HG03025 (cell line): ENCODE data around the gene SLC5A10.
"Not testable (repeated sequence)": the region's sequence is repeated elsewhere in the genome, so short reads cannot be mapped to it uniquely, and the experiment has no call there.

ENCODE experiments used
- ATAC-seq: cut with Tn5 transposase; IDR thresholded peaks from one replicate; pipeline ENCODE4 v1.9.1; 2021; ENCODE audit warnings: mild to moderate bottlenecking, moderate library complexity; ENCODE audit not compliant: unreplicated experiment, low FRiP score

Gene SLC5A10

DNA sequence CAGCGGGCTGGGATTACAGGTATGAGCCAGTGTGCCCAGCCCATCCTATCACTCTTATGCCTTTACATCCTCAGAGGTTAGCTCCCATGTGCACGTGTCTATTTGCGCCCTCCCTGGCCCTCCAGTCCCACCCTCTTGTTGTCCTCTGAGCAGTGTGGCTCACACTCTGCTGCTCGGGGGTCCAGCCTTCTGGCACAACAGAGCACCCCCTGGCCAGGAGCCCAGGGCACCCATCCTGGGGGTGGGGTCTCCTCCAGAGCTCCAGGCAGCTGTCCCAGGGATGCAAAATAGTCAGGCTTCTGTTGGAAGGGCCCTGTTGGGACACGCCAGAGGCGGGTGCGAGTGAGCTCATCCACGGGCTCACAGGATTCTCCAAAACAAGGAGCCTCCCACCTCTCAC lies 64.3 kb downstream of the SLC5A10 start:
- ATAC-seq = no peak

DNA sequence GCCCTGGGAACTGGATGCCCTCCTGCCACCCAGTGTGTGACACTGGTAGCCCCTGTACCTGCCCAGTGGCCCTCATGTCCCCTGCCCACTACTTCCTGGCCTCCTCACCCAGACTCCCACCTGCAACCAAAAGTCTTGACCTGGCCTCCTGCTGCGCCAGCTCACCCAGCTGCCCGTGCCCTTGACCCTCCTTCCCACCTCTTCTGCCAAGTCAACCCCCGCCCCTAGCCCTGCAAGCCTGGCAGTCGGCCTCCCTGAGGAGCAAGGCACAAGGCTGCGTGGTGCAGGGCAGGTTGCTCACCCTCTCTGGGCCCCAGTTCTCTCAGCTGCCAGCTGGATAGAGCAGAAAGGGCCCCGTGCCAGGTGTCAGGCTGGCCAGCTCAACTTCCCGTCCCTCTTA lies 64.9 kb downstream of the SLC5A10 start:
- ATAC-seq = no peak

DNA sequence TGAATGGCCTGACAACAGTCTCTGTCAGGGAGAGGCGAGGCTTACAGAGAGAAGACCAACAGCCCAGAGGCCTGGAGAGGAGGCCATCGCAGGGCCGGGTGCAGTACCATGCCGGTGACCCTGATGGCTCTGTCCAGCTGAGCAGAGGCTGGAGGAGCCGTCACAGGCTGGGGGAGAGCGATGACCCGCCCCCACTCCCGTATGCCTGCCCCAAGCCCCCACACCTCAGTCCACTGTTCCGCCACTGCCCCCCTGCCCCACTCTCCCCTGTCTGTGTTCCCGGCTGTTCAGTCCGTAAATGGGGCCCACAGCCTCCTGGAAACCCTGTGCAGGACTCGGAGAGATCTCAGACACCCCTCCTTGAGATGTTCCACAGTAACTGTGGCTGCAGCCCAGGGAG lies 65.4 kb downstream of the SLC5A10 start:
- no peak for ATAC-seq

DNA sequence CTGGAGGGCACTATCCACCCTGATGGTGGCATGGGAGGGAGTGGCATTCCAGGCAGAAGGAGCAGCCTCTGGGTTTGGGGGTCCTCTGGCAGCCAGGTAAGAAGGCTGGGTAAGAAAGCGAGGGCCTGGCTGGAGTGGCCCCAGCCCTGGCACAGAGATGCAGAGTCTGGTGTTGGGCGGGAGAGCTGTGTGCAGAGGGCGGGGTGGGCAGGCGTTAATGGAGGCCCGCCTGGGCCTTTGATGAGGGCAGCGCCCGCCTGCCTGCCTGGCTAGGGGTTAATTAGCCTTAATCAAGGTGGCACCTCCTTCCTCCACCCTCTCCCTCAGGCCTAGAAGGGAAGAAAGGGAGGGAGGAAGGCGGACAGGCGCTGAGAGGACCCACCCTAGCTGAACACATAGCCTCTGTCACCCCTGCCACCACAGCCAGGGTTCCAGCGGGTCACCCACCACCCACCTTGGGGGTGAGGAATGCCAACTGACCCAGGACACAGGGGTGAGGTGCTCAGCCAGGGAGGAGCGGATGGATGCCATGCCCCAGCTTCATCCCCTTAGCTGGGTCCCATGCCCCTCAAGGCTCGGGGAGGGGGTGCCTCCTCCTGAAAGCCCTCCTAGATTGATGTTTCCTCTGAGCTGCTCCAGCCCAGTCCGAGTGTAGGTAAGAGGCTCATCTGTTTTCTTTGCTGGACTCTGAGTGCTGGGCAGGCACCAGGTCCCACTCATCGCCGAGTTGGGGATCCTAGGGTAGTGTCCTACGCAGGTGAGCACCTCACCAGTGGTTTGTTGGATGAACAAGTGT lies 66.0 kb downstream of the SLC5A10 start:
- no peak for ATAC-seq

DNA sequence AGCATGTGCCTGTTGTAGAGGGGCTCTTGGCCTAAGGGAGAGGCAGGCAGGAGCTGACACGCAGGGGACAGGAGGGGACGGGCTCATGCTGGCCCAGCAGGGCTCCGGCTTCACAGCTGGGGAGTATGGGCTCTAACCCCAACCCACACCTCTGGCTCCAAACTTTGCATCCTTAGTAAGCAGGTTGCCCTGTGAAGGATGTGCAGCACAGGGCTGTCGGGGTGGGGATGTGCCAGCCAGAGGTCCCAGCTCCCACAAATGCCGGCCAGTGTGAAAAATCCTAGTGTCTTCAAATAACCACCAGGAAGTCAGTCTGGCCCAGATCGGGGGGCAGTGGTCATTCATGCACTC lies 66.6 kb downstream of the SLC5A10 start:
- ATAC-seq = no peak

DNA sequence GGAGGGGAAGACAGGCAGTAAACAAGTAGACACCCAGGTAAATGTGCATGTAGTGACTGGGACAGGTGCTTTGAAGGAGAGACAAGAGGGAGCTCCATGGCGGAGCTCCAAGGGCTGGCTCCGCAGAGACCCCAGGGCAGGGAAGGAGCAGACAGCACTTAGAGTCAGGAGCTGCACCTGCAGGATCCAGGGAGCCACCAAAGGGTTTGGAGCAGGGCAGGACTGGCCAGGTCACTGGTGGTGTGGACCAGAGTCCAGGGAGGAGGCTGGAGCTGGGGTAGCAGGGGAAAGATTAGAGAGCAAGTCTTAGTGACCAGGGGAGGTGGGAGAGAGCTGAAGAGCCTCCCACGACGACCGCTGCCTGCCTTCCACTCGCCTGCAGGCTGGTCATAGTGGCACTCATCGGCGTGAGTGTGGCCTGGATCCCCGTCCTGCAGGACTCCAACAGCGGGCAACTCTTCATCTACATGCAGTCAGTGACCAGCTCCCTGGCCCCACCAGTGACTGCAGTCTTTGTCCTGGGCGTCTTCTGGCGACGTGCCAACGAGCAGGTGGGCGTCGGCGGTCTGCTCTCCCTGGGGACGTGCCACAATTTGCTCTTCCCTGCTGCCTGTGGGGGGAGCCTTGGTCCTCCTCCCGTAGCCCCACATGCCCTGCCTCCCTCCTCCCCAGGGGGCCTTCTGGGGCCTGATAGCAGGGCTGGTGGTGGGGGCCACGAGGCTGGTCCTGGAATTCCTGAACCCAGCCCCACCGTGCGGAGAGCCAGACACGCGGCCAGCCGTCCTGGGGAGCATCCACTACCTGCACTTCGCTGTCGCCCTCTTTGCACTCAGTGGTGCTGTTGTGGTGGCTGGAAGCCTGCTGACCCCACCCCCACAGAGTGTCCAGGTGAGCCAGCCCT lies 67.3 kb downstream of the SLC5A10 start:
- ATAC-seq = no peak

DNA sequence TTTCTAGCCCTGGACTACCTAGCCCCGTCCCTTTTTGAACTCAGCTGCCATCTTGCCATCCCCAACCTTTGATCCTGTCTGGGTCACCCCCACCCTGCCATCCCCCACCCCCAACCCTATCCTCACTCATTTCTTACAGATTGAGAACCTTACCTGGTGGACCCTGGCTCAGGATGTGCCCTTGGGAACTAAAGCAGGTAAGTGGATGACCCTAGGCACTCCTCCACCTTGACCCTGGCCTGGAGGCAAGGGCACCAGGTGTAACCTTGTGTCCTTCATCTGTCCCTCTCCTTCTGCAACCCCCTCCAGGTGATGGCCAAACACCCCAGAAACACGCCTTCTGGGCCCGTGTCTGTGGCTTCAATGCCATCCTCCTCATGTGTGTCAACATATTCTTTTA lies 68.1 kb downstream of the SLC5A10 start:
- ATAC-seq = no peak

DNA sequence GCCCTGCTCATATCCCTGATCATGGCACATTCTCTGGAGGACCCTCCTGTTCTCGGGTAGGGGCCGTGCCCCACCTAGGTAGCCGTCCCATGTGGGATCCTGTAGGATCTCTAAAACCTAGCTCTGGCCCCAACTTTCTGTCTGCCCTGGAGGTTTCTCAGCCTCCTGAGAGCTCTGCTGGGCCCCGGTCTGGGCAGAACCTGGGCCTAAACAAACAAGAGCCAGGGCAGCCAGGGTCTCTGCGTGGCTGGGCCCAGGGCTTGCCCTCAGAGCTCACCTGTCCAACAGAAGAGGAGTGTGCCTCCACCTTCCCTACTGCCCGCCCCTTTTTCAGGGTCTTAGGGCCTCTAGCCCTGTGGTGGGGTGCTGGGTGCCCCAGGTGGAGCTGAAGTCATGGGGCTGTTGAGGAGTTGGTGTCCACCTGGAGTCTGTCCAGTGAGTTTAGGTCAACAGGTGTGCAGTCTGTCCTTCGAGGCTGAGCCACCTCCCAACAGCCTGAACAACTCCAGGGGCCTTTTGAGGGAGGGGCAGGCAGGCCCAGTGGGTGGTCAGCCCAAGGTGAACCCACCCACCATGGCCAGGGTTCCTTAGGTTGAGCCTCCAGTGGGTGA lies 69.2 kb downstream of the SLC5A10 start:
- not testable (repeated sequence) for ATAC-seq

DNA sequence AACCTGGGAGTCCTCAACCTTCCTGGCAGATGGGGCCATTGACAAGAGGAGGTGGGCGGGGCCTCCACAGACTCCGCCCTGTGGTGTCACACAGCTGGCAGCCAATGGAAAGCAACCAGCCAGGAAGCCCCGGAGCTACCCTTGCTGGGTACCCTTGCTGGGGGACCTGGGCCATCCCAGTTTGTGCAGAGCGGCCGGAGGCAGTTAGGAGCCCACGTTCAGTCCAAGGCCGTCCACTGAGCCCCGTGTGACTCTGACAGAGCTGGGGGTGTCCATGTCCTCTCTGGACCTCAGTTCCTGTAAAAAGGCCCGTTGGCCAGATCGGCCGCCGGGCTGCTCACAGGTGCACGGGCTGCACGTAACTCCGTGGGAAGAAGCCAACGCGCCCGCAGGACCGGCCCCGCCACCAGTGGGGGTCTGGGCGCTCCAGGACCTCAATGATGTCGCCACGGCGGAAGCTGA lies 69.7 kb downstream of the SLC5A10 start:
- no peak for ATAC-seq

DNA sequence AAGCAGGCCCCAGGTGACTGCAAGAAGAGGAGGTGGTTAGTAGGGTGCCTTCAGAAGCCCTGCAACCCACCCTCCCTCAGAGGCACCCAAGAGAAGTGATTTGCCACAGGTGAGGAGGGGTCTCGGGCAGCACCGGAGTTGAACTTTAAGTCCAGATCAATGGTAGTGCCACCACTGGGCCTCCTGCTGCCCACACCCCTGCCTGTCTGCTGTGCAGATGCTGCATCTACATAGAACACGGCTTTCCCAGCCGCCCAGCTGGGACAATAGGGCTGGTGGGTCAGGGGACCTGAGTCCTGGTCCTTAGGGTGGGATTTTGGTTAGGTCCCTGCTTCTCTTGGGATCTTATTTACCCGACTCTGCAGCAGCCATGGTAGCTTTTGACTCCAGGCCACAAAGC lies 70.2 kb downstream of the SLC5A10 start:
- no peak for ATAC-seq

DNA sequence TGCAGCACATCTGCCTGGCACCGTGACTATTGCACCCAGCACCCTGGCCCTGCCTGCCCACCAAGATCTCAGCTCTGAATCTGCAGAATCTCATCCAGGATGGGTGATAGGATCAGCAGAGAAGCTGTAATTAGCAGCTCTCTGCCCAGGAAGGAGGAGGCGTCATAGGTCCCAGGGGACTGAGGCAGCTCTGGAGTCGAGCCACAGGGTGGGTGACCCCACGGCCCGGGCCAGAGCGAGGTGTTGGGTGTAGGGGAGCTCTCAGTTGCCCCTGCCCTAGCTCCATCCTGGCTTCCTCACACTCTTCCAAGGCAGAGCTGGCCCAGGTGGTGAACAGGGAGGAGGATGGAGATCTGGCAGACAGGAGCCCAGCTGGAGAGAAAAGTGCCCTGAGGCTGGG lies 70.8 kb downstream of the SLC5A10 start:
- ATAC-seq = no peak

DNA sequence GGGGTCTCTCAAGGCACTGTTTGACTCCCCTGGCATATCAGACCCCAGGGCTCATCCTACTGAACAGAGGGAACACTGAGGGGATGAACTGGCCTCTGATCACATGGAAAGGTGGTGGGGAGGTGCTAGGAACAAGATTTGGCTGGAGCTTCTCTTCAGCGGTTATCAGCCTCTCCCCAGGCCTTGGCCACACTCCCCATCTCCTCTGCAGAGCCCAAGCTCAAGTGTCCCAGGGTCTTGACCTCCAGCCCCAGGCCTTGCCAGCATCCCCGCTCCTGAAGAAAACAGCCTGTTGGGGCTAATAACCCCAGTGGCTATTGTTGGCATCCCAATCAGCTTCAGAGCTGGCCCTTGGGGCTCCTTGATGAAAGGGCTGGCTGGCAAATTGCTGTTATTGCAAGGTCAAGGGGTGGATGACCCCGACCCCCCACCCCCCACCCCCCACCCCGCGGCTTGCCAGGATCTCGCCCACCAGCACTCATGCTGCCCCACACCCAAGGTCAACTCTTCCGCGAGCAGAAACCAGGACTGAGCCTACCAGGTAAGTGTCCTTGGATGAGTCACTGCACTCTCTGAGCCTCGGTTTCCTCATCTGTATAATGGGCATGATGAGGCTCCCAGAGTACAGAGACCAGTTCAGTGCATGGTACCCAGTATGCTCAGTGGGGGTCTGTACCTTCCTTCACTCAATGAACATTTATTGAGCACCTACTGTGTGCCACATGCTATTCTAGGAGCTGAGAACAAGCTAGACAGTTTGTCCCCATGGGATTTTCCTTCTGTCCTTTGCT lies 71.4 kb downstream of the SLC5A10 start:
- no peak for ATAC-seq

DNA sequence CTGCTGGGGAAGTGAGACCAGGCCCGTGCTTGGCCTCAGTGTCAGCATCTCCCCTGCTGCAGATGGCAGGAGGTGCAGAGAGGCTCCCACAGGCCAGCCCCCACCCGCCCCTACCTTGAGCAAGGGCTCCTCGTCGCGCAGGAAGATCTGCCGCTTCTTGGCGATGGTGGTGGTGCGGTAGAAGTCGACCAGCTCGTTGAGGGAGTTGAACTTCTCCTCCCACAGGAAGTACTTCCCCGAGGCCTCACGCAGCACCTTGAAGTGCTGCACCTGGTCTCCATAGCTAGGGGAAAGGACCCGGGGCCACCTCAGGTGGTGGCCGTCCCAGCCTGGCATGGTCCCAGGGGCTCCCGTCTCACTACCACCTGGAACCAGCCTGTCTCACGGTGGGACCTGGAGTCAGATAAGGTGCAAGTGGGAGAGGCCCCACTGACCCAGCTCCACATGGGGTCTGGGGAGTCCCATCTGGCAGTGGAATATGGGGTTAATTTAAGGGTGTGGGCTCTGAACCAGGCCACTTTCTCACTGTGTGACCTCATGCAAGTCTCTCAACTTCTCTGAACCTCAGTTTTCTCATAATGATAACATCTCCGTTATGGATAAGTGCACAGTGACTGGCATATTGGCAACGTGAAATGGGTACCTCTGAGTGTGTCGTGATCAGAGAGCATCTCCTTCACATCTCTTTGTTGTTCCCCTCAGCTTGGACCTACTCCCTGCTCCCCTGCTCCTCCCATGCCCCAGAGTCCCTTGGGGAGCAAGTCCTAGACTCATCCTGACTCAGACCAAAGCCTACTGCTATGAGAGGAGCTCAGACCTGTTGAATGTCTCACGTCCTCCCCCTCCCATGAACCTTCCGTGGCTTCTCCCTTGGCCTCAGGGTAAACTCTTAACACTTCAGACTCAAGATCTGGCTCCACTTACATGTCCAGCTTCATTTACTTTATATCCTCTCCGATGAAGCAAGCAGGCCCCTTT lies 72.4 kb downstream of the SLC5A10 start:
- ATAC-seq = no peak

DNA sequence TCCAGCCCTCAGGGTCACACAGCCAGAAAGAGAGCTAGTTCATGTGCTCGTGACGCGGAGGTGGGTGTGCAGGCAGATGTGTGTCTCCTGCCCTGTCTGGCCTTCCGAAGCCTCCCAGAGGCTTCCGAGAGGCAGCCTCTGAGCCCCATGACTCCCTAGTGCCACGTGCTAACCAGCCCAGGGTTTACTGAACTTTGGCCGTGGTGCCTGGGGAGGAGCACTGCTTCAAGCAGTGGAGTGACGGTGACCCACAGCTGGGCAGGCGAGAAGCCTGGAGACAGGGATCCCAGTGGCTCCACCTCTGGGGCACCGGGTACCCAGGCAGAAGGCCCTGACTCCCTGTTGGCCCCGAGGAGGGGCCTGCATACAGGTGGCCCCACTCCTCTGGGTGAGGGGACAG lies 76.7 kb downstream of the SLC5A10 start:
- ATAC-seq = not testable (repeated sequence)

DNA sequence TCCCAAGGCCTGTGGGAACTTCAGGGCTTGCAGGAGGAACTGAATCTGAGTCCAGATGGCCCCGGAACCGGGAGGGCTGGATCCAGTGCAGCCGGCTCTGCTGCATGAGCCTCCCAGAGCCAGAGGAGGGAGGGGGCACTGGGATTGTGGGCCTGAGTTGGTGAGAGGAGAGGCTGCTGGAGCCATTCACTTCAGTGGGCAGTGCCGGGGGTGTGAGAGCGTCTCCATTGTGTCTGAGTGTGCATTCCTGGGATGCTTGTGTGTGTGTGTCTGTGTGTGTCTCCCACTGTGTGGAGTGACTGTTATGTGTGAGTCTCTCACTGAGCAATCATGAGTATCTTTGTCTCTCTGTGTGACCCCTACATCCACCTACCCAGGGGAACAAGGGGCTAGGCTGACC lies 77.8 kb downstream of the SLC5A10 start:
- ATAC-seq = not testable (repeated sequence)

DNA sequence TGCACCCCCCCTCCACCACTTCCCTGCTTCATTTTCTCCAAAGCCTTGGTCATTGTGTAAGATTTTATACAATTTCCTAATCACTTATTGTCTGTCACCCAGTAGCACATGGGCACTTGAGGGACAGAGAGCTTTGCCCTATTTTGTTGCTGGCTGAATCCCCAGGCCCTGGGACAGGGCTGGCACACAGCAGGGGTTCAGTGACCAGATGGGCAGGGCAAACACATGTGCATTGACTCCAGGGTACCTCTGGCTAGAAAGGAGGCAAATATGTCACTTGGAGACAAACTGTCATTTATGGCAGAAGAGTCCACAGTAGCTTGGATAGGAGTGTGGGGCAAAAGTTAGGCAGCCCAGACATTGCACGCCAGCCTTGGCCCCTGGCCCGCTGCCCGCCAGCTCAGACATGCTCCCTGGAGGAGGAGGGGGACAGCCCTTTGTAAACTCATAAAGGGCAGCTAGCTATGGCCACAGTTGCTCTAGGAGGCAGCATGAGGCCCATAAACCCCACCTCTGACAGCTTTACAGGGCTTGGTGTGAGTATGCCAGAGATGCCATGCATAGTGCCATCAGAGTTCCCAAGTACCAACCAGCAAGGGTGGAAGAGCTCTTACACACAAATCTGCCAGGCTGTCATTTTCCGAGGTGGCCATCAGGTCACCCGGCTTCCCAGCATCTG lies 78.9 kb downstream of the SLC5A10 start:
- ATAC-seq = not testable (repeated sequence)

DNA sequence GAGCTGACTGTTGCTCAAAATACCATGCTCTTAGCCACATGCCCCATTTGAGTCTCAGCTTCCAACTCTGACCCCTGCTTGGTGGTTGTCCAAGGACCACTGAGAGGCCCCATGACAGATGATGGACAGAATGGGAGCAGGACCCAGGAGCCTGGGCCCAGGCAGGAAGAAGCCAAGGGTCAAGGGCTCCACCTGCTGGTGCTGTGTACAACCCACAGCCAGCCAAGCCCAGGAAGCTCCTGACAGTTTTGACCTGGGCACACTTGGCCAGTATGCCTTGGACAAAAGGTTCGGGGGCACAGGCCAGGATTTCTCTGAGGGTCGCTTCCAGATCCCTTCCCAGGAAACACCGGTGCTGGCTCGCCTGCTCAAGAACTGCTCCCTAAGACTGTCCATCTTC lies 79.8 kb downstream of the SLC5A10 start:
- not testable (repeated sequence) for ATAC-seq

DNA sequence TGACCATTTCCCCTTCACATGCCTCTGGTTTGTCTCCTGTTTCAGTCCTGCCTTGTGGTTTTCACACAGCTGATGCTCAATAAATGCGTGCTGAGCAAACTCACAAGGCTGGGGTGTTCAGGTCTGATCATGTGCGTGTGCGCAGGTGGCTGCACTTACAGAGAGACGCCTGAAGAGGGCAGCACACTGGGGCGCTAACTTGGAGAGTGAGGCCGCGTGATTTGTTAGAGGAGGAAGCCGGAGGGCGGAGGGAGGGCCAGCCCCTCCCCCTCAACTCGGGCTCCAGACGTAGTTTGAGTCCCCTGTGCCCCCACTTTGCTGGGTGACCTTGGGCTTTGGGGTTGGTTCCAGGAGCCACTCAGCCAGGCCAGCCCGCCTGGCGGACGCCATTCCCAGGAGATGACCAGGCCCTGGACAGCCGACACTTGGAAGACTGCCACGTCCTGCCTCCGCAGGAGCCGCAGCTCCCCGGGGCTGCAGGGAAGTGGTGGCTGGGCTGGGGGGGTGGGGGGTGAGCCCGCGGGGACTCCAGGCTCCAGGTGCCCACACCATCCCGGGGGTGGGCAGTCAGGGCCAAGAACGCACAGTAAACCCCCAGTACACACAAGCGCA lies 80.5 kb downstream of the SLC5A10 start:
- ATAC-seq = not testable (repeated sequence)
